ENCODE results near the gene ZMYND8. TPM values are rescaled to one million over a fixed set of nuclear protein-coding genes. Genes with fewer than 3 reads are reported as not detected.
"Not testable (repeated sequence)": the region's sequence is repeated elsewhere in the genome, so short reads cannot be mapped to it uniquely, and the experiment has no call there.

The ZMYND8 gene
- 19.9 and 21.6 TPM in 2 replicates for total RNA-seq

GRCh38 chr20:47356526-47357295, at the start of gene ZMYND8:
Gene ZMYND8 (minus strand): TSS chr20:47356699. CDS start chr20:47356670, 29 bp downstream.
- no peak for DNase-seq (ENCODE audit: low read depth, low spot score)

GRCh38 chr20:47405775-47406325, 49.4 kb upstream of the ZMYND8 start:
- DNase-seq (ENCODE audit: low read depth, low spot score), result no peak

GRCh38 chr20:47400685-47401084, 44.2 kb upstream of the ZMYND8 start:
- no peak for DNase-seq (ENCODE audit: low read depth, low spot score)

- no peak for DNase-seq (ENCODE audit: low read depth, low spot score)
Observed at GRCh38 chr20:47397652-47398301, 41.3 kb upstream of the ZMYND8 start.

GRCh38 chr20:47396762-47397476, 40.4 kb upstream of the ZMYND8 start:
- DNase-seq (ENCODE audit: low read depth, low spot score), result no peak

- not testable (repeated sequence) for DNase-seq (ENCODE audit: low read depth, low spot score)
Observed at GRCh38 chr20:47393796-47394514, 37.5 kb upstream of the ZMYND8 start.

- DNase-seq (ENCODE audit: low read depth, low spot score), result no peak
Observed at GRCh38 chr20:47392721-47393073, 36.2 kb upstream of the ZMYND8 start.

- DNase-seq (ENCODE audit: low read depth, low spot score), result peak; percentile 81
Observed at GRCh38 chr20:47392015-47392720, 35.7 kb upstream of the ZMYND8 start.

GRCh38 chr20:47391276-47392010, 34.9 kb upstream of the ZMYND8 start:
- DNase-seq (ENCODE audit: low read depth, low spot score), result no peak

- DNase-seq (ENCODE audit: low read depth, low spot score), result peak; percentile 10
Observed at GRCh38 chr20:47389867-47390347, 33.4 kb upstream of the ZMYND8 start.

- not testable (repeated sequence) for DNase-seq (ENCODE audit: low read depth, low spot score)
Observed at GRCh38 chr20:47385968-47386367, 29.5 kb upstream of the ZMYND8 start.

GRCh38 chr20:47382746-47383415, 26.4 kb upstream of the ZMYND8 start:
- DNase-seq (ENCODE audit: low read depth, low spot score), result no peak

GRCh38 chr20:47380481-47380880, 24.0 kb upstream of the ZMYND8 start:
- DNase-seq (ENCODE audit: low read depth, low spot score), result no peak

- DNase-seq (ENCODE audit: low read depth, low spot score), result no peak
Observed at GRCh38 chr20:47379433-47380150, 23.1 kb upstream of the ZMYND8 start.

GRCh38 chr20:47377122-47377722, 20.7 kb upstream of the ZMYND8 start:
- DNase-seq (ENCODE audit: low read depth, low spot score), result no peak

GRCh38 chr20:47376096-47376643, 19.7 kb upstream of the ZMYND8 start:
- not testable (repeated sequence) for DNase-seq (ENCODE audit: low read depth, low spot score)

GRCh38 chr20:47374121-47374520, 17.6 kb upstream of the ZMYND8 start:
- DNase-seq (ENCODE audit: low read depth, low spot score), result not testable (repeated sequence)

- no peak for DNase-seq (ENCODE audit: low read depth, low spot score)
Observed at GRCh38 chr20:47373206-47373733, 16.8 kb upstream of the ZMYND8 start.
